Measurements from ENCODE around the gene RHOU.

RHOU gene

DNA sequence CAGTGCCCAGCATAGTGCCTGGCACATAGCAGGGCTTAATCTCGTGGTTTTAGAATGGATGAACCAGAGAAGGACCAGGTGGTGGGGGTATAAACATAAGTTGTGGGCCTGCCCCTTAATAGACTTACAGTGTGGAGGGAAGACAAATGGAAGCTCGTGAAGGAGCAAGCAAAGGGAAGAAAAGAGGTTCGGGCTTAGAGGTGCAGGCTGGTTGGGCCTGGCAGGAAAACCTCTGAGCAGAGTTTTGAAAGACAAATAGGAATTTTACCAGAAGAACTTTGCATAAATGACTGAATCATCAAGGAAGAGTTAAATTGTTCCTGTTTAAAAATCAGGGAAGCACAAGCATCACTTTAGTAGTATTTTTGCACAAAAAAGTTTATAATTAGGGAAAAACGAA, 4.5 kb downstream of the RHOU start:
- DNase-seq = no peak

DNA sequence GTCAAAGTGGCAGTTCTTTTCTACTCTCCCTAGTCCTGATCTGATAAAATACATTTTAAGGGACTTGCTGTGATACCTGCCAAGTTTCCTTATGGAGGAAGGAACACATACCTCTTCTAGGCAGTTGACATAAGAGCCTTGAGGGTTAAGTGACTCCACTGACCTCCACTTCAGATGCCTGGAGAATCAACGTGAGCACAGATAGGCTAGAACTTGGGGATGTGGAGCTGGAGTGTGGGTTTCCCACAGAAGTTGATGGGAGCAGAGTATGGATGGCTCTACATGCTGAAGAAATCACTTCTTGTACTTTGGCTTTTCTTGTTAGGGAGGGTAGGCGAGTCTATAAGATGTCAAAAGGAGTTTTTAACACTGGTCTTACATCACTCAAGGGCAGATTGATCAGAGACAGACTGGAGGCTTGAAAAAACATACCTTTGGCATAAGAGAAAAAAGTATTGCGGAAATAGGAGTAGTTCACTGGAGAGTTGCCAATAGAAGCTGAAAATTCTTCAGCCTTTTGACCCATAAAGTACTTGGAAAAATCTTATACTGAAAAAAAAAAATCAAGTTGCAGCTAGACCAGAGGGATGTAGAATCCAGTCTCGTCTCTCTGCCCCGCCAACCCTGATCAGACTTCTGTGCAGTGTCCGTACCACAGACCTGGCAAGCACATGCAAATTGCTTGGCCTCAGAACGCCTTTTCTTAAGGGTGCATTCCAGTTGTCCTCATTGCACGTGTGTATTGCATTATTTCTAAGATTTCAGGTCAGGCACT, 5.5 kb downstream of the RHOU start:
- DNase-seq = no peak

GRCh38 chr1:228742281-228742860, 7.1 kb downstream of the RHOU start:
- no peak for DNase-seq

- DNase-seq = no peak
Measured at GRCh38 chr1:228743405-228743804, 8.1 kb downstream of the RHOU start.

GRCh38 chr1:228744356-228744755, 9.1 kb downstream of the RHOU start:
- DNase-seq = no peak

- DNase-seq = no peak
Measured at GRCh38 chr1:228744918-228745317, 9.6 kb downstream of the RHOU start.

GRCh38 chr1:228745497-228745896, 10.2 kb downstream of the RHOU start:
- DNase-seq = no peak

GRCh38 chr1:228747301-228747935, 12.1 kb downstream of the RHOU start:
- no peak for DNase-seq

DNA sequence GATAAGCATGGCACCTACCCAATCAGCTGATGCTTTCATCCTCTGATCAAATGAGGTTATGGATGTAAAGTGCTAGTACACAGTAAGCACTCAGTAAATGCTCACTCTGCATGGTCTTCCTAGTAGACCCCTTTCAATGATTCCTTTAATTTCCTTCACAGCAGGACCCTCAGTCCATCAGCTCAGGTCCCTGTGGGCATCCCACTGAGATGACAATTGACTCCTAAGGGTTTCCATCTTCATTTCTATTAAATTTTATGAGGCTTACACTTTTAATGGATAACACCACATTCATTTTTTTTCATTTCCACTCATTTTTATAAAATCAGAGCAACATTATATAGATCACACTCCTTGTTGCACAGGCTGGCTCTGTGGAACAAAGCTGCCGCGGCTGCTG, 12.8 kb downstream of the RHOU start:
- no peak for DNase-seq

DNA sequence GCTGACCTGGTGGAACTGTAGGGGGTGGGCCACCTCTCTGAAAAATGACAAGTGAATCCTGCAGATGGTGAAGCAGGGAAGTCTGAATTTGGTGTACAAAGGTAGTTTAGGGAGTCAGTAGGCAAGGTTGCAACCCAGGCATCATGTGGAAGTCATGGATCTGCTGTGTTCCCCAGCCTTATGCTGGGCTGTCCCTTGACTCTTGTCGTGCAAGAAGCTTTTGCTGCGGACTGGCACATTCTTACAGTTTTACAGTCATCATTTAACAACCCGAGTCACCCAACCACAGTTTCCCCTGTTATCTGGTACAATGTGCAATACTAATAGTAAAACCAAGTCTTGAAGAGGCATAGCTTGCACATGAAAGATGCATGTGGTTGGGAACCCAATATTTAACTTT, 13.2 kb downstream of the RHOU start:
- DNase-seq = no peak

- DNase-seq = no peak
Measured at GRCh38 chr1:228749765-228750164, 14.5 kb downstream of the RHOU start.

- DNase-seq = no peak
Measured at GRCh38 chr1:228750915-228751314, 15.6 kb downstream of the RHOU start.

DNA sequence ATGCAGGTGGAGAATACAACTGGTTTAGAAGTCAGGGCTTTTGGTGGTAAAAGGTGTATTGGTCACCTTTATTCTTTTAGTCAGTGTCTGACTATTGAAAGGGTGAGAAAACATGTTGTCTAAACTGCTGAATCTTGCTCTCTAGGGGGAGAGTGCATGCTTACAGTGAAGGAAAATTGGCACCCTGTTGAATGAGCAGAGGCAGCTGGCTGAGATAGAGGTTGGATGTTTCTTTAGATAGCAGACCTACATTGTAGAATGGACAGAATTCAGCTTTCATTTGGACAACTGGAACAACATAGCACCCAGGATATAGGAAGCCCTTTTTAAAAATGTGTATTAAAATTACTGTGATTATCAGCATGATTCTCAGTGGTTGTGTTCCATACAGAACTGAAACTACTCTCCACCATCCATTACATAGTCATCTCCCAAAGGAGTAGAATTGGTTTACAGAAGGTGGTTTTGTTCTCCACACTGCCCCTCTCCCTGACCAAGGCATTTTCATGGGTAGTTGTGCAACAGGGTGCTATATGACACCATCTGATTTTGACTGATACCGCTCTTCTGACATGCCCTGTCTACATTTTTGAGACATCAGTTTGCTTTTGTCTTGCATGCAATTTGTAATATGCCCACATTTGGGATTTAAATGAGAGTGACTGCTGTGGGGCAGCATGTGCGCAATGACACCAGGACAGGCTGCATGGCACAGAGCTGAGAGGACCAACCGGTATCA, 16.2 kb downstream of the RHOU start:
- DNase-seq = no peak

DNA sequence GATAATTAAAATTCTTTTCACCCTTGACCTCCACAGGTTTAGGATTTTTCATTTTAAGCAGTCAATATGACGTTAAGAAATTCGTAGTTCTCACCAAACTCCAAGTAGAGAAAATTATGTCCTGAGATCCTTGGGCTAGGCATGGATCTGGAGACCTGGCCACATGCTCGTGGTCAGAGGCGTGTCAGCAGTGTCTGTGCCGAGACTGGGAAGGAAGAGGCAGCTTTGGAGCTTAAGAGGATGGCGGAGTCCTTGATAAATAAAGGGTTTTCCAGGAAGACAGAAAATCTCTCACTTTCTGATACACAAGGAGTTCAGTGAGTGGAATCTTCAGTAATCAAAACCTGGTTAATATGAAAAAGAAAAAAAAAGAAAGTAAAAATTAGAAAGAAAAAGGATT, 17.0 kb downstream of the RHOU start:
- no peak for DNase-seq

DNA sequence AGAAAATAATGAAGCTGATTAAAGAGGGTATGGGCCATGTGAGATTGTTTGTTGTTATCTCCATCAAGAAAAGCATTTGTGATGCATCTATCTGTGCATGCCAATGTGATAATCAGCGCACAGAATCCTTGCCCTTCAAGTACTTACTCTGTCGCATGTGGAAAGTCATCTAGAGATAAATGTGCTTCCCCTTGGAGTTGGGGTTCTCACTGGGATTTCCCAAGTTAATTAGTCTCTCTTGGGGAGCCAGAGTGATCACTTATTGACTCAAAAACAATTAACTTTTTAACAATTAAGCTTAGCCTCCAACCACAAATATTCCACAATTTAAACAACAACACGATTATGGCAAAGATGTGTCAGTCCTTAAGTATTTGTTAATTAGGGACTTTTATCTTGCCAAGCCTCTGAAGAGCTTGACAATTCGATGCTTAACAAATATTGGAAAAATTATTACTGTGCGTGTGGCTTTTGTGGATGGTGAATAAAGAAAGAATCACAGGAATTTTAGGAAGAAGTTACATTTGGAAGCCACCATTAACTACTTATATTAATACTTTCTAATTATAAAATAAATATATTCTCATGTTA, 17.5 kb downstream of the RHOU start:
- DNase-seq = no peak

DNA sequence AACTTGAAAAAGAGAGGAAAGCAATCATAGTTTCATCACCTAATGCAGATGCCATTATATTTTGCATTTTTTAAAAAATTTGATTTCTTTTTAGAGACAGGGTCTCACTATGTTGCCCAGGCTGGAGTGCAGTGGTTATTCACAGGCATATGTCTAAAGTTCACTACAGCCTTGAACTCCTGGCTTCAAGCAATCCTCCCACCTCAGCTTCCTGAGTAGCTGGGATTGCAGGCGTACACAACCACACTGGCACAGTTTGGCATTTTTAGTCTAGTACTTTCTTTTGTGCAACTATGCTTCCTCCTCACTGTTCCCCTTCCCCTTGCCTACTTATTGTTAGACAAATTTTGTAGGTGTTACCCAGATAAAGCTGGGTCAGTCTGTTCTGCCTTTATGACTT, 18.0 kb downstream of the RHOU start:
- DNase-seq = no peak

DNA sequence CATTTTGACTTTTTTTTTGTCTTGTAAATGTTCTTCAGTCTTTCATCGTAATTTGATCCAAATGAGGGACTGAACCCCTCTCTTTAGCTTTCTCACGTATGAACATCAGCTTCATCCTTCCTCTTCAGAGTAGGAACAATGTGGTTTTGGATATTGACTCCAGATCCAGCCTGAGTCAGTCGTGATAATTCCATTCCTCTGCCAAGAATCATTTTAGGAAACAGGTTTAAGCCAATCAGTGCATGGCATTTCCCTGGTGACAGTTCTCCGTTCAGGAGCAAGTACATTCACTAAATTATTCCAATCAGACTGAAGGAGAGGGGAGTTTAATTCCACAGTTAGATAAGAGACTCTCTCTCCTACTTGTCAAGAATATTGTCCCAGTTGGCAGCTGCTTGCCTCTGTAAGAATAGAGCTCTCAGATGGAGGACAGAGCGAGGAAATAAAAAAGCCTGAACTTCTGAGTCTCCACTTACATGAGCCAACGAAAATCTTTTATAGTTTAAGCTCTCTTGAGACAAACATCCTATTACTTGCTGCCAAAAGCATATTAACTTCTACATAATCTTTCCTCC, 18.6 kb downstream of the RHOU start:
- DNase-seq = no peak

GRCh38 chr1:228754646-228755268, 19.5 kb downstream of the RHOU start:
- no peak for DNase-seq

- DNase-seq = no peak
Measured at GRCh38 chr1:228755800-228756199, 20.5 kb downstream of the RHOU start.

DNA sequence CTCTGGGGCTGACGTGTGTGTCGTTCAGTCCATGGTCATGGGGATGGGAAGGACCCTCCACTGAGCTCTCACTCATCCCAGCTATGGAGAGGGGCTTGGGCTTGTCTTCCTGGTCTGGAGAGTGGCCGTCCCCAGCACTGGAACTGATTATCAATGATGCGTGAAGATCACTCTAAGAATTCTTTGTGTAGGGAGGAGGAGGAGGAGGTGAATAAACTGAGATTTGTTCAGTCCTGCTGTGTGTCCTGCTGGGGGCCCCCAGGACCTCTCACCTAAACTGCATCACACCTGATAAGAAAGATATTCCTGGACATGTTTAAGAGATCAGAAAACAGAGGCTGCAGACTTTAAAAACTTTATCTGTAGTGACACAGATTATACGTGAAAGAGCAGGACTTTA, 21.2 kb downstream of the RHOU start:
- no peak for DNase-seq

DNA sequence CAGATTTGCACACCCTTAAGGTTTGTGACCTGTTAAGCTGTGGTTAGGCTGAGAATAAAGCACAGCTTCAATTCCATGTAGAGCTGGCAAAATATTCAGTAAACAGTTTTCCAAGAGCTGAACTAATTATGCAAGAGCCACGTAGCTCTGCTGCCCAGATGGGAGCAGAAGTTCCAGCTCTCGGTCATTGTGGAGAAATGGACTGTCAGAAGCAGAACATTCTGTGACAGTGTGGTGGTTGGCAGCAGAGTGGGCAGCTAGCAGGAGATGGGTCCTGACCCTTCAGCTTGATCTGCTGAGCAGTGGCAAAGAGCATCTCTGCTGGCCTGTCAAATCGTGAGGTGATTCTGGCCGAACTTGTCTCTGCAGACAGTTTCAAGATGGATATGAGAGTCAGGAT, 23.2 kb downstream of the RHOU start:
- DNase-seq = no peak

GRCh38 chr1:228760979-228761378, 25.7 kb downstream of the RHOU start:
- no peak for DNase-seq

DNA sequence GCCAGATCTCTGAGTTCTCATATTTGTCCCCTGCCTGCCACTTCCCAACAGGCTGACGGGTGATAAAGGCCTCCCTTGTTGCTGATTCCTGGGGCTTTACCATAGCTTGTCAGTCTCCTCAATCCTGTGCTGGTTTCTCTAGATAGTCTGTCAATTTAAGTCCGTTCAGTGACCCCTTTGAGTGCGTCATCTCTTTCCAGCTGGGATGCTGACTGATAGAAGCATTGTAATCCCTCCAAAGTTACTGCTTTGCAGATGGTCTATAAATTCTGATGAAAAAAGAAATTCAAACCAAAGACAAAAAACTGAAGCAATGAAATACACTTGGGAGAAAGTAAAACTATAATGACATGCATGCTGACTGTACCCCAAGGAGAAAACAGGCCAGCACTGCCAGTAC, 28.3 kb downstream of the RHOU start:
- DNase-seq = no peak
